Mesendoderm (in vitro differentiated cells): ENCODE results near the gene TMEM134.

Experiments used
- DNase-seq: peaks from one replicate; pipeline ENCODE4 v3.0.0; 2013
- H2AK5ac ChIP-seq: 2 replicates; pipeline ENCODE4 v1.6.1; 2013; ENCODE audit warnings: low read length, inconsistent platforms
- H2BK120ac ChIP-seq: 2 replicates; pipeline ENCODE4 v1.6.1; 2013; ENCODE audit warnings: low read depth, mild to moderate bottlenecking, low read length, moderate library complexity, mixed read lengths
- H2BK15ac ChIP-seq: replicated peaks from 2 replicates; pipeline ENCODE4 v1.6.1; 2013; ENCODE audit warnings: low read depth, mild to moderate bottlenecking, moderate library complexity
- H2BK5ac ChIP-seq: 2 replicates; pipeline ENCODE4 v1.6.1; 2013; ENCODE audit warnings: low read length, inconsistent platforms
- H3K18ac ChIP-seq: 2 replicates; pipeline ENCODE4 v1.6.1; 2013; ENCODE audit warnings: mild to moderate bottlenecking, low read length, mixed read lengths
- H3K23ac ChIP-seq: one replicate; pipeline ENCODE4 v1.6.1; 2013; ENCODE audit warnings: low read length
- H3K27ac ChIP-seq: 2 replicates; pipeline ENCODE4 v1.5.1; 2013; ENCODE audit warnings: low read depth, mild to moderate bottlenecking, inconsistent platforms, low read length, moderate library complexity
- H3K27me3 ChIP-seq: 2 replicates; pipeline ENCODE4 v1.6.1; 2013; ENCODE audit warnings: low read length, control low read depth, mild to moderate bottlenecking, inconsistent platforms; ENCODE audit not compliant: insufficient read depth, poor library complexity
- H3K36me3 ChIP-seq: 2 replicates; pipeline ENCODE4 v1.6.1; 2013; ENCODE audit warnings: low read length, inconsistent platforms; ENCODE audit not compliant: control insufficient read depth, insufficient read depth
- H3K4ac ChIP-seq: one replicate; pipeline ENCODE4 v1.6.1; 2013; ENCODE audit warnings: low read depth, mild to moderate bottlenecking, low read length, moderate library complexity
- H3K4me1 ChIP-seq: 2 replicates; pipeline ENCODE4 v1.6.1; 2013; ENCODE audit warnings: low read depth, low read length, inconsistent platforms; ENCODE audit not compliant: control insufficient read depth
- H3K4me2 ChIP-seq: 2 replicates; pipeline ENCODE4 v1.6.1; 2013; ENCODE audit warnings: low read length
- H3K4me3 ChIP-seq: 2 replicates; pipeline ENCODE4 v1.5.1; 2013; ENCODE audit warnings: mild to moderate bottlenecking, low read length
- H3K56ac ChIP-seq: one replicate; pipeline ENCODE4 v1.6.1; 2013; ENCODE audit warnings: low read length
- H3K79me1 ChIP-seq: 2 replicates; pipeline ENCODE4 v1.6.1; 2013; ENCODE audit warnings: low read length, inconsistent platforms
- H3K79me2 ChIP-seq: 2 replicates; pipeline ENCODE4 v1.6.1; 2013; ENCODE audit warnings: mild to moderate bottlenecking, low read length; ENCODE audit not compliant: control insufficient read depth, insufficient read depth
- H3K9ac ChIP-seq: 2 replicates; pipeline ENCODE4 v1.6.1; 2013; ENCODE audit warnings: low read length, inconsistent platforms
- H4K5ac ChIP-seq: one replicate; pipeline ENCODE4 v1.6.1; 2013; ENCODE audit warnings: low read length
- H4K8ac ChIP-seq: one replicate; pipeline ENCODE4 v1.6.1; 2013; ENCODE audit warnings: low read depth, mild to moderate bottlenecking, control low read depth, low read length, moderate library complexity
- WGBS: extraction: QIAGEN DNeasy Blood & Tissue Kit; methylation state at CpG from one replicate; pipeline ENCODE4 v1.1.7; 2013; ENCODE audit warnings: low lambda C conversion rate, missing lambda C conversion rate; ENCODE audit not compliant: insufficient coverage; ENCODE audit errors: extremely low coverage; 5-methylcytosine and 5-hydroxymethylcytosine counted together

The TMEM134 gene

GRCh38 chr11:67463680-67464410 lies 5.2 kb downstream of the TMEM134 start:
- Histone ChIP-seq H3K27me3 (no peaks in the 10 kb centered on the region), H3K56ac (peak overlapping the region; percentile 77), H2AK5ac (peak overlapping the region; percentile 96), H2BK120ac (no peak overlapping the region), H3K27ac (no peak overlapping the region), H2BK5ac (no peak overlapping the region), H3K4me1 (peaks cover 3% of the 10 kb centered on the region), H3K4me2 (no peak overlapping the region), H3K18ac (no peak overlapping the region), H2BK15ac (no peak overlapping the region), H3K79me1 (peaks cover 2% of the 10 kb centered on the region), H4K5ac (no peak overlapping the region), H3K9ac (peak overlapping the region; percentile 62), H3K23ac (no peak overlapping the region), H3K4me3 (no peak overlapping the region), H3K4ac (peak overlapping the region; percentile 20), H4K8ac (peak overlapping the region; percentile 44), H3K36me3 (no peaks in the 10 kb centered on the region), H3K79me2 (no peaks in the 10 kb centered on the region)
- WGBS, result no CpG with 5 or more reads among the region's 20 CpGs
- DNase-seq, result no peak

GRCh38 chr11:67463186-67463585 lies 5.9 kb downstream of the TMEM134 start:
- H3K27ac ChIP-seq, result no peak overlapping the region

DNA sequence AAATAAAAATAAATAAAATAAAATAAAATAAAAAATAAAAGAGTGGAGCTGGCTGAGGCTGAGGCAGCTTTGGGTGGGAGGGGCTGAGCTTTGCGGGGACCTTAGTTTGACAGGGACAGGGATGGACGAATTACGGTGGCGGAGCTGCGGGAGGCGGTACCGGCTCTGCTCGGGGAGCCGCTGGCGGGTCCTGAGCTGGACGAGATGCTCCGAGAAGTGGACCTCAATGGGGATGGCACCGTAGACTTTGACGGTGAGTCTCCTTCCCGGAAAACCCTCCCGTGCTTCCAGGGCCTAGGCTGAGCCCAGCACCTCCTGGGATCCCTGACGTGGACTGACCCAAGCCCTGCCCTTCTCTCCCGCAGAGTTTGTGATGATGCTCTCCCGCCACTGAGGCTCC lies 10.8 kb downstream of the TMEM134 start:
- Histone ChIP-seq H3K79me1 (no peaks in the 10 kb centered on the region), H3K56ac (no peak overlapping the region), H3K4me2 (no peak overlapping the region), H3K4ac (no peak overlapping the region), H3K4me1 (no peaks in the 10 kb centered on the region), H2BK5ac (no peak overlapping the region), H3K4me3 (no peak overlapping the region), H3K9ac (no peak overlapping the region), H4K5ac (no peak overlapping the region), H3K27me3 (no peaks in the 10 kb centered on the region), H3K79me2 (no peaks in the 10 kb centered on the region), H2BK15ac (no peak overlapping the region), H2BK120ac (no peak overlapping the region), H3K18ac (no peak overlapping the region), H3K23ac (no peak overlapping the region), H2AK5ac (no peak overlapping the region), H3K27ac (no peak overlapping the region), H3K36me3 (no peaks in the 10 kb centered on the region), H4K8ac (no peak overlapping the region)
- WGBS, result no CpG with 5 or more reads among the region's 19 CpGs
- no peak for DNase-seq

More at GRCh38 chr11:67463186-67463585, 5.9 kb downstream of the TMEM134 start:
- no peaks in the 10 kb centered on the region for H3K79me2 ChIP-seq
- no peaks in the 10 kb centered on the region for H3K27me3 ChIP-seq
- H4K5ac ChIP-seq, result no peak overlapping the region
- H4K8ac ChIP-seq, result no peak overlapping the region
- H3K4me1 ChIP-seq, result peaks cover 1% of the 10 kb centered on the region
- H3K79me1 ChIP-seq, result peaks cover under 1% of the 10 kb centered on the region
- no peak overlapping the region for H3K4ac ChIP-seq
- DNase-seq, result no peak
- no peak overlapping the region for H3K56ac ChIP-seq
- no peak overlapping the region for H3K4me2 ChIP-seq
- H3K9ac ChIP-seq, result no peak overlapping the region
- H3K4me3 ChIP-seq, result no peak overlapping the region
- no CpG with 5 or more reads among the region's 10 CpGs for WGBS
- H3K18ac ChIP-seq, result no peak overlapping the region
- no peaks in the 10 kb centered on the region for H3K36me3 ChIP-seq
- H2BK5ac ChIP-seq, result no peak overlapping the region
- H2BK15ac ChIP-seq, result no peak overlapping the region
- H3K23ac ChIP-seq, result no peak overlapping the region
- no peak overlapping the region for H2BK120ac ChIP-seq
- H2AK5ac ChIP-seq, result no peak overlapping the region

DNA sequence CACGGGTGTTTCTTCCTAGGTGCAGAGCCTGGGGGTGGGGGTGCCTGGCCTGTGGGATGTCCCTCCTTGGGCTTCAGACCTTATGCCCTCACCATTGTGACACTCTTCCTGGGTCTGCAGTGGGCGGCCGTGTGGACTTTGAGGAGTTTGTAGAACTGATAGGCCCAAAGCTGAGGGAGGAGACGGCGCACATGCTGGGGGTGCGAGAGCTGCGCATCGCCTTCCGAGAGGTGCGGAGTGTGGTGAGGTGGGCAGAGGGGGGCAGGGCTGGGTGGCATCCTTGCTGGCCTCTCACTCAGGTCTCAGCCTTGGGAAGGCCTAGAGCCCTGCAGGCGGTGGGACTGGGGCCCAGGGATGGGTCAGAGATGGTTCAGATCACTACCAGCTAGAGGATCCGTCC lies 11.6 kb downstream of the TMEM134 start:
- no peak overlapping the region for H2AK5ac ChIP-seq
- H3K36me3 ChIP-seq, result no peaks in the 10 kb centered on the region
- H3K4me1 ChIP-seq, result no peaks in the 10 kb centered on the region
- no peaks in the 10 kb centered on the region for H3K27me3 ChIP-seq
- H2BK120ac ChIP-seq, result no peak overlapping the region
- no peak overlapping the region for H4K5ac ChIP-seq
- H3K4me3 ChIP-seq, result no peak overlapping the region
- no CpG with 5 or more reads among the region's 12 CpGs for WGBS
- no peak overlapping the region for H2BK5ac ChIP-seq
- no peak overlapping the region for H3K9ac ChIP-seq
- H3K4me2 ChIP-seq, result no peak overlapping the region
- no peak overlapping the region for H4K8ac ChIP-seq
- H3K27ac ChIP-seq, result no peak overlapping the region
- H3K4ac ChIP-seq, result no peak overlapping the region
- no peak overlapping the region for H2BK15ac ChIP-seq
- no peak for DNase-seq
- no peak overlapping the region for H3K56ac ChIP-seq
- H3K79me1 ChIP-seq, result no peaks in the 10 kb centered on the region
- H3K79me2 ChIP-seq, result no peaks in the 10 kb centered on the region
- no peak overlapping the region for H3K18ac ChIP-seq
- no peak overlapping the region for H3K23ac ChIP-seq

DNA sequence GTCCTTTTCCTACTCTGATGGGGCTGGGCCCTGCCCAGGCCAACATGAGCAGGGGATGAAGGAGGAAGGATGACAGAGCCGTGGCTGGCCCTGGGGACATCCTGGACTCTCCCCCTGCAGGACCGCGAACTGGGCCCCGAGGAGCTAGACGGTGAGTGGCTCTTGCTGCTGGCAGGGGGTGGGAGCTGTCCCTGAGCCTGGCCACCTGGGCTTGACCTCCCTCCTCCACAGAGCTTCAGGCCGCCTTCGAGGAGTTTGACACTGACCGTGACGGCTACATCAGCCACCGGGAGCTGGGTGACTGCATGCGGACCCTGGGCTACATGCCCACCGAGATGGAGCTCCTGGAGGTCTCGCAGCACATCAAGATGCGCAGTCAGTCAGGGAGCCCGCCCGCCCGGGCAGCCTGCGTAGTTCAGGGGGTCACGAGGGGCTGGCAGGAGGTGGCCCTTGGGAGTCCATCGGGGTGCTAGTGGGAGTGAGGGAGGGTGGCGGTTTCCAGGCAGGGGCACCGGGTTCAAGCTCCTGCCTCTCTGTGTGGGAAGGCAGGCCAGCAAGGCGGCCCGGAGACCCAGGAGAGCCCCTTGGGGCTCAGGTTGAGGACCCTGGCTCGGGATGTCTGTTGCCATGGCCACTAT lies 12.9 kb downstream of the TMEM134 start:
- Histone ChIP-seq H3K4me2 (no peak overlapping the region), H3K4ac (no peak overlapping the region), H3K18ac (no peak overlapping the region), H4K5ac (no peak overlapping the region), H3K56ac (no peak overlapping the region), H2AK5ac (no peak overlapping the region), H3K79me1 (no peaks in the 10 kb centered on the region), H2BK15ac (no peak overlapping the region), H4K8ac (no peak overlapping the region), H3K4me1 (no peaks in the 10 kb centered on the region), H2BK5ac (no peak overlapping the region), H3K27me3 (no peaks in the 10 kb centered on the region), H3K79me2 (no peaks in the 10 kb centered on the region), H3K9ac (no peak overlapping the region), H3K4me3 (no peak overlapping the region), H3K23ac (no peak overlapping the region), H3K27ac (no peak overlapping the region), H2BK120ac (no peak overlapping the region), H3K36me3 (no peaks in the 10 kb centered on the region)
- WGBS, result no CpG with 5 or more reads among the region's 25 CpGs
- no peak for DNase-seq
